Esophagus mucosa (tissue), 1 donor: ENCODE measurements around the gene TARBP2. TPM values are rescaled to one million over a fixed set of nuclear protein-coding genes. Genes with fewer than 3 reads are reported as not detected.

Experiments used
- ATAC-seq: fragments of 200-7000 bp; cut with Tn5 transposase; one replicate; pipeline ENCODE4 v1.9.1; 2020
- total RNA-seq: library from RNA; stranded (reverse); gene quantifications from one replicate; pipeline ENCODE4 v1.2.4, GENCODE V29; 2023
- donor health status: DM: yes; HTN: yes; CAD: no.

TARBP2 gene, protein sequence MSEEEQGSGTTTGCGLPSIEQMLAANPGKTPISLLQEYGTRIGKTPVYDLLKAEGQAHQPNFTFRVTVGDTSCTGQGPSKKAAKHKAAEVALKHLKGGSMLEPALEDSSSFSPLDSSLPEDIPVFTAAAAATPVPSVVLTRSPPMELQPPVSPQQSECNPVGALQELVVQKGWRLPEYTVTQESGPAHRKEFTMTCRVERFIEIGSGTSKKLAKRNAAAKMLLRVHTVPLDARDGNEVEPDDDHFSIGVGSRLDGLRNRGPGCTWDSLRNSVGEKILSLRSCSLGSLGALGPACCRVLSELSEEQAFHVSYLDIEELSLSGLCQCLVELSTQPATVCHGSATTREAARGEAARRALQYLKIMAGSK
- total RNA-seq = 19.3 TPM

- peak; percentile 88 for ATAC-seq
Observed at GRCh38 chr12:53500776-53501614, at the start of gene TARBP2. TARBP2 (plus strand) TSS chr12:53501283; CDS start chr12:53501409, 126 bp downstream.

DNA sequence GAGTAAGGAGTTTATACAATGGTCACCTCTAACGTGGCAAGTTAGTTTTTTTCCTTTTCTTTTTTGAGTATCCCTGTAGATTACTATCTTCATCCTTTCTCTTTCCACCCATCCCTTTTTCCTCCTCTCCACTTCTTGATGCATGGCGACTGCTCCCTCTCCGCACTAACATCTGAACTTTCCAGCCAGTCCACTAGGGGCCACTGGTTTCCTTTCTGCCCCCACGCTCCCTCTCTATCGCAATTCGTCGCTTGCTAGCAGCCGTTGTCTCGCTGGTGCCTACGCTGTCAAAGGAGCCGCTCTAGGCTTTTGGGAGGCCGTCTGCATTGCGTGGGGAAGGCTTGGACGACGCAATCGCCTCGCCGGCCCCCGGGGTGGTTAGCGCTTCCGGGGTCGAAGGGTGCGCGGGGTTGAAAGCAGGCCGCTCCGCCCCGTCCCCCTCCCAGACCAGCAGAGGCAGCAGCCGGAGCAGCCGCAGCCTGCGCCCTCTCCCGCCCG lies 49.4 kb upstream of the TARBP2 start, which contains the start of gene PCBP2:
PCBP2 (plus strand) TSS at position 442 of the 498 bp plus-strand sequence. CDS start 2,699 bp downstream, outside the sequence.
- peak; percentile 97 for ATAC-seq

DNA sequence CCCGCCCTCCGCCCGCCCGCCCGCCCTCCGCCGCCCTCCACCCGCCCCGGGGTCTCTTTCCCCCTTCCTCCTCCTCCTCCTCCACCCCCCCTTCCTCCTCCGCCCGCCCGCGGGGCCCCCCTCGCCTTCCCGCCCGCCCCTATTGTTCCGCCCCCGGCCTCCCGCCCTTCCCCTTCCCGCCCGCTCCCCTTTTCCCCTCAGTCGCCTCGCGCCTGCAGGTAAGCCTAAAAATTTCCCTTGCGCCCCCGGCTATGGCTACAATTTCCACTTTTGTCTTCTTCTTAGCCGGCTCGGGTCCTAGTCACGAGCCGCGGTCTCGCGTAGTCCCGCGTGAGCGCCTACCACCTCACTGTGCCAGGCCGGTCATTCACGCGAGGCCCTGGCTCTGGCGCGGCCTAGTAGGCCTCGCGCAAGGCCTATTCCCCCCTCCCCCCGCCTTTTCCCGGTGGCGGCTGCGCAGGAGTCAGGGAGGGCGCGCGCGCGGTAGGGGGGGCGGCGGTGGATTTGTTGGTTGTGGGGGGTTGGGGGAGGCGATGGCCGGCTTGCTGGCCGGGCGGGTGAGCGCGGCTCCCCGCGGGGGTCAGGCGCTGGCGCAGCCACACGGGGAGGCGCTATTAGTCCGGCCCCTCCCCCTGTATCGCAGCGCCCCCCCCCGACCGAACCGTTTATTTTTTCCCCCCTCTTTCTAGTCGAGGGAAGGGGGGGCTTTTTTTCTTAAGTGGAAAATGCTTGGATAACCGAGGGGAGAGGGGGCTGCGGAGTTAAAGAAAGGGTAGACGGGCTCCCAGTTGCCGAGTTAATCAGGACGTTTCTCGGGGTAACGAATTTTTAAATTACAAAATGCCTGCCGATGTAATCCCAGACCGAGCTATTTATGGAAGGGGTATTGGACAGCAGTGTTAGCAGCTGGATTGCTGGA lies 48.7 kb upstream of the TARBP2 start:
- peak; percentile 79 for ATAC-seq

DNA sequence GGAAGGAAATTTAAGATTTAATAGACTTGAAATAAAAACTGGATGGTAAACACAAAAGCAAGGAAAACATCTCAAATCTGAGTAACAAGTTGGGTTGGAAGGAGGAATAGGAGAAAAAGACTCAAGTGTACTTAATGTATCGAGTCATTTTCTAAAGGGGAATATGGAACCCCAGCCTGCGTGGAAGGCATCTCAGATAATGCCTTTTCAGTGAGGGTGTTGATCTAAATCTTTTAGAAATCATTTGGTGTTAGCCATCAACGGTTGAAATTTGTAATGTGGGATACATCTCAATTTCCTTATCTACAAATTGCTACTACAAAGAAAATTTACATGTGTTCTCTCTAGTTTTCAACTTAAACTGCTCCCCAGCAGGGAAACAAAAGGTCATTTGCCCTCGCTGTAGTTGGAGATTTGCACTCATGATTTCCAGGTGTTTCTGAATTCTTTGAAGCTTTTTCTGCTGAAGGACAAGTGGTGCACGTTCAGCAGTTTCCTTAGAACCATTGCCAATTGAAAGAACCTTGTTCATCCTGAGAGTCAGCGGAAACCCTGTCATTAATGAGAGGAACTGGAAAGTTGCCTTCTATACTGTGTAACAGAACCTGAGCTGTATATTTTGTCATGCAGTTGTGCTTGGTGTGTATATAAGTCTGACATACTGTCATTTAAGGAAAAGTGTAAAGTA lies 47.0 kb upstream of the TARBP2 start:
- no peak for ATAC-seq

DNA sequence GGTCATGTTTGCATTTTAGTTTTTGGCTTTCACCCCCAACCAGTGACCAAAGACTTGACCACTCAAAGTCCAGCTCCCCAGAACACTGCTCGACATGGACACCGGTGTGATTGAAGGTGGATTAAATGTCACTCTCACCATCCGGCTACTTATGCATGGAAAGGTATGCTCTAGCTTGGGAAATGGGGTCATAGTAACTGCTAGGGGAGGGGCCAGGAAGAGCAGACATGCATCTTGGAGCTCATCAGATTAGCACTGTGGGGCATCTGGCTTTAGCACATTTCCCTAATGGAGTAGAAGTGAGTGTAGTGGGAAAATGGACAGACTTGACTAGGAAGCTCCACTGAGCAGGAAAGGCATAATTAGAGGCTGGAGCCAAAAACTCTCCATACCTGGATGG lies 46.4 kb upstream of the TARBP2 start:
- ATAC-seq = no peak

DNA sequence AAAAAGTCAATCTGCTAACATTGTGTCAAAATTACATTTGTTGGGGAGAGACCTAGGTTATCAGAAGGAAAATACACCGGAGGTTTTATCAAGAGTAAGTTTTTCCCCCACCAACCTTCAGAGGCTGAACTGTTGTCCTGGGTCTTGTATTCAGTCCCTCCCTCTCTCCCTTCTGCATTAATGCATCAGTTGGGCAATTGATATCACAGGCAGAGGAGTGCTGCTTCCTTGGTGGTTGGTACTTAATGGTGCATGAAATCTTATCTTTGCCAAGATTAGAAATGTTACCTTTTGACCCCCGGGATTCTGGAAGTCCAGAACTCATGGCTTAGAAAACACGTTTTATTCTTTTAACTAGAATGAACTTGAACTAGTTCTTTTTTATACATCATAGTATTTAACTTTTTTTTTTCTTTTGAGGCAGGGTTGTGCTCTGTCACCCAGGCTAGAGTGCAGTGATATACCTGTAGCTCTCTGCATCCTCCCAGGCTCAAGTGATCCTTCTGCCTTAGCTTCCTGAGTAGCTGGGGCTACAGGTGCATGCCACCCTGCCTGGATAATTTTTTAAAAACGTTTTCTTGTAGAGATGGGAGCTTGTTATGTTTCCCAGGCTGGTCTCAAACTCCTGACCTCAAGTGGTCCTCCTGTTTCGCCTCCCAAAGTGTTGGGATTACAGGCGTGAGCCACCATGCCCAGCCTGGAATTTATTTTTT lies 44.3 kb upstream of the TARBP2 start:
- no peak for ATAC-seq

GRCh38 chr12:53459097-53459496 lies 42.0 kb upstream of the TARBP2 start:
- no peak for ATAC-seq

- ATAC-seq = no peak
Observed at GRCh38 chr12:53461059-53461458, 40.0 kb upstream of the TARBP2 start.

- ATAC-seq = no peak
Observed at GRCh38 chr12:53461591-53461990, 39.5 kb upstream of the TARBP2 start.

GRCh38 chr12:53462935-53463334 lies 38.1 kb upstream of the TARBP2 start:
- ATAC-seq = no peak

GRCh38 chr12:53463802-53464560 lies 37.1 kb upstream of the TARBP2 start:
- peak; percentile 24 for ATAC-seq

DNA sequence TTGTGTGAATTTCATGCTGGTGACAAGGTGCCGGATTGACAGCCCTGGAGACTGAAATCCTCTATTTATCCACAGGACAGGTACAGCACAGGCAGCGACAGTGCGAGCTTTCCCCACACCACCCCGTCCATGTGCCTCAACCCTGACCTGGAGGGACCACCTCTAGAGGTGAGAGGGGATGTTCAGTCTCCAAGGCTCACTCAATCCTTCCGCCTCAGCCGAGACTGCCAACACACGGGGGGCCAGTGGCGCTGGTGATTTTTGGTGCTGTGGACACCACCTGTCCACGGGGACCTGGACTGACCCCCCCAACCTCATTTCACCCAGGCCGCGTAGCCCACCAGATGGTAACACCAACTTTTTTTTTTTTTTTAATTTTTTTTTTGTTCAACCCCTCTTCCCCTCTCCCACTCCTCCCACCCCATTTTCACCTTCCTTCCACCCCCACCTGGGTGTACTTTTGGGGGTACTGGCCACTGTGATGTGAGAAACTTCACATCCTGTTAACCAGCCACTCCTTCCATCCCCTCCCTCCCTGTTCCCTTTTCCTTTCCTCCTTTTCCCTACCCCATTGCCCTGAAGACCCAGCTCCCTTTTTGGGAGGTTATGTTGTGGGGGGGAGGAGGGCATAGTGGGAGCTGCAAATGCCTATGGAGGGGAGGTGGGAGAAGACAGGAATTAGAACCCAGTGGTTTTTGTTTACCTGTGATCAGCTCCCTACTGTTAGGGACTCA lies 36.2 kb upstream of the TARBP2 start:
- ATAC-seq = no peak

GRCh38 chr12:53465679-53466078 lies 35.4 kb upstream of the TARBP2 start:
- ATAC-seq = no peak

DNA sequence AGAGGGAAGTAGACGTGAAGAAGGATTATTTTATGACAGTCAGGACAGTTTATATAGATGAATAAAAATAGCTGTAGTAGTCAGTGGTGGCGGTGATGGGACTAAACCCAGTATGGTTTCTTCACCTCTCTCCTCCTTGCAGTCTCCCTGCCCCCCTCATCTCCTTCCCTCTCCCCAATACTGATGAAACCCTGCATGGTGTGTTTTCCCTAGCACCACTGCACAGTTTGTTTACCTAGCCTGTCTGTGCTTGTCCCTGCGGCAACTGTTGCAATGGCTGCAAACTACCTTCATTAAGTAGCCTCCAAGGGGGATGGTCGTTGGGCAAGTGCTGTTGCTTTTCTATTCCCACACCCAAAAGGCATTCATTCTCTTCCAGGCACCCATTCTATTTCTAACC lies 34.4 kb upstream of the TARBP2 start:
- ATAC-seq = peak; percentile 63

- no peak for ATAC-seq
Observed at GRCh38 chr12:53467082-53467481, 34.0 kb upstream of the TARBP2 start.

GRCh38 chr12:53467880-53468279 lies 33.2 kb upstream of the TARBP2 start:
- no peak for ATAC-seq

DNA sequence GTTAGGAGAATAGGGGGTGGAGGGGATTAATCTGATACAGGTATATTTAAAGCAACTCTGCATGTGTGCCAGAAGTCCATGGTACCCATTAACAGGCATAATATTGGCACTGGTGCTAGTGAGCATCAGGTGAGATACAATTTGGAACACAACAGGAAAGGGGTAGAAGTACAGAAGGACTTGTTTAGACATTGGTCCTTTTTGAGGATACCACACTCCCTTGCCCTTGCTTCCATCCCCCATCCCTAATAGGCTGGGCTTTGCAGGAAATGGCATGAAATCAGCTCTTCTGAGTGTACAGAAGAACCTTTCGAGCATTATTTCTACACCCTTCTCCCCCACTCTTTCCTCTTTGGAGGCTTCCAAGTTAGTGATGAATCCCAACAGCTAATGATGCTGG lies 32.8 kb upstream of the TARBP2 start:
- no peak for ATAC-seq

DNA sequence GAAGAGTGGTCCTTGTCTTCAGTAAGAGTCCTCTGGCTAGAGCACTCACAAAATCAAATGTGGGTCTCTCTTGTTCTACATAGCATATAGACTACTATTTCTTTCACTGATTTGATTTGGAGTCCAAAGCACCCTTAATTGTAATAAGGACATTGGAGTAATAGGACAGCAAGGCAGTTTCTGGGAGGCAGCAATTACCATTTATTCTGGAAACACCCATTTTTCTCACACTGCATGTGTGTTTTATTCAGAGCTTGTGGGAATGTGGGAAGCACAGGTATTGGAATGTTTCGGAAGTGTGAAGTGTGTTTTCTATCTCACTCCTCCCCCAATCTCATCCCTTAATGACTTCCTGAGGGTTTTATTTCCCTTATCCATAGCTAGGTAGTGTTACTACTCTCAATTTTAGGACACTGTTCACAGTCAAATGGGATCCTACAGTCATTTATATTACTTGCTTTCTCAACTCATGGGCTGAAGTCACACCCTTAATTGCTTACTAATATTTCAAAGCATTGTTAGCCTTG lies 29.0 kb upstream of the TARBP2 start:
- no peak for ATAC-seq

GRCh38 chr12:53474077-53474476 lies 27.0 kb upstream of the TARBP2 start:
- ATAC-seq = no peak
